GM19023 (cell line): ENCODE results near the gene TLR4.
A peak's percentile ranks its signal among the peaks of the same experiment; 100 is the strongest.

Source experiments
- ATAC-seq: cut with Tn5 transposase; IDR thresholded peaks from one replicate; pipeline ENCODE4 v1.9.1; 2021; ENCODE audit warnings: mild to moderate bottlenecking, moderate library complexity; ENCODE audit not compliant: unreplicated experiment

The TLR4 gene

DNA sequence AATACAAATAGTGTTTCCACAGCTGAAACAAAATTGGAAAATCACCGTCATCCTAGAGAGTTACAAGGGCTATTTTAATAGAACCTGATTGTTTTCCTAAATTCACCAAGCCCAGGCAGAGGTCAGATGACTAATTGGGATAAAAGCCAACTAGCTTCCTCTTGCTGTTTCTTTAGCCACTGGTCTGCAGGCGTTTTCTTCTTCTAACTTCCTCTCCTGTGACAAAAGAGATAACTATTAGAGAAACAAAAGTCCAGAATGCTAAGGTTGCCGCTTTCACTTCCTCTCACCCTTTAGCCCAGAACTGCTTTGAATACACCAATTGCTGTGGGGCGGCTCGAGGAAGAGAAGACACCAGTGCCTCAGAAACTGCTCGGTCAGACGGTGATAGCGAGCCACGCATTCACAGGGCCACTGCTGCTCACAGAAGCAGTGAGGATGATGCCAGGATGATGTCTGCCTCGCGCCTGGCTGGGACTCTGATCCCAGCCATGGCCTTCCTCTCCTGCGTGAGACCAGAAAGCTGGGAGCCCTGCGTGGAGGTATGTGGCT, at the start of gene TLR4:
Gene TLR4 (plus strand): TSS at position 380 of the 552 bp plus-strand sequence. CDS start 70 bp downstream, at position 450.
- peak; percentile 99 for ATAC-seq

- ATAC-seq = no peak
Measured at GRCh38 chr9:117656002-117656401, 48.2 kb upstream of the TLR4 start.

DNA sequence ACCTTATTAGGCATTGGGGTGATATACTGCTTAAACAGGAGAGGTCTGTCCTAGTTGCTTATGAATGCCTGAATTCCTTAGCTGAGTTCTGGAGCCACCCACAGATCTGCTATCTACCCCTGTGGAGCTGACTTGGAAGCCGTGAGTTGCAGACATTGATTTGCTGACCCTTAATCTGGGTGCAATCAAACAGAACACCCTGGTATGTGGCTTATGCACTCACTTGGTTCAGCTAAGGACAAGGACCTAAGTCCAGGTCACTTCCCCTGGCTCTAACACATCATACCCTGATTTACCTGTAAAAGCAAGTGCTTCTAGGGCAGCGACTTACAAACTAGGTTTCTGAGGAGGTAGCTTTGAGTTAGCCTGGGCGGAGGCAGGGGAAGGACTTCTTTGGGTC, 41.6 kb upstream of the TLR4 start:
- ATAC-seq = no peak

GRCh38 chr9:117664419-117664818, 39.8 kb upstream of the TLR4 start:
- ATAC-seq = no peak

GRCh38 chr9:117665601-117666385, 38.4 kb upstream of the TLR4 start:
- ATAC-seq = no peak

- no peak for ATAC-seq
Measured at GRCh38 chr9:117671468-117671867, 32.7 kb upstream of the TLR4 start.

DNA sequence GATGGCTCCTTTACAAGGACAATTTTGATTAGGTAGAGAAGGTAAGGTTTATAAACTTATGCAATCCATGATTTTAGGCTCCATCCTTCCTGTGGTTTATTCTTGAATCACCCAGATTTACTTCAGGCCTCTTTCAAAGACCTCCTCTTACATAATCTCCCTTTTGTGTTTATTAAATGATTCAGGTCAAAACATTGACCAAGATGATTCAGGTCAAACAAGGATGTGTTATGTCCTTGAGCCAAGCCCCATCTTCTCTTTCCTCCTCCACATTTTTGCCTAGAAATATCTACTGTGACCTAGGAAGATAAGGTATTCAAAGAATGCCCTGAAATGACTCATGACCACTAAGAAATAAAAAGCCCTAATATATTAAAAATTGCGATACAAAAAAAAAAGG, 31.8 kb upstream of the TLR4 start:
- ATAC-seq = no peak

GRCh38 chr9:117677572-117677971, 26.6 kb upstream of the TLR4 start:
- ATAC-seq = no peak

GRCh38 chr9:117678871-117679270, 25.3 kb upstream of the TLR4 start:
- no peak for ATAC-seq

GRCh38 chr9:117679416-117679815, 24.8 kb upstream of the TLR4 start:
- ATAC-seq = no peak

DNA sequence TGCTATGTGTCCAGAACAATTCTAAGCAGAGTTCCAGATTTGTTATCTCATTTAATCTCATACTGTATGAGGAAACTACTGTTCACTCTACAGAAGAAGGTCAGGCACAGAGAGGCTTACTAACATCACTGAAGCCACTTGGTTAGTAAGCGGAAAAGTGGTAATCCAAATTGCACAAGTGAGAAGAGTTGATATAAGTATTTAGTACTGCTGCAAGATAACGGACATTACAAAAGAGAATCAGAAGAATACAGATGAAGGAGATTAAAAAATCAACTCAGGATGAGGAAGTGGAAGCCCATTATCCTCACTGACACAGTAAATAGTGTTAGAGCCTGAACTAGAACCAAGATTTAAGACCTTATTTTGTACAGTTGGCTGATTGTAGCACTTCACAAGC, 22.3 kb upstream of the TLR4 start:
- no peak for ATAC-seq

- no peak for ATAC-seq
Measured at GRCh38 chr9:117682955-117683710, 21.1 kb upstream of the TLR4 start.

- no peak for ATAC-seq
Measured at GRCh38 chr9:117687532-117687931, 16.7 kb upstream of the TLR4 start.

- no peak for ATAC-seq
Measured at GRCh38 chr9:117691367-117691766, 12.8 kb upstream of the TLR4 start.

DNA sequence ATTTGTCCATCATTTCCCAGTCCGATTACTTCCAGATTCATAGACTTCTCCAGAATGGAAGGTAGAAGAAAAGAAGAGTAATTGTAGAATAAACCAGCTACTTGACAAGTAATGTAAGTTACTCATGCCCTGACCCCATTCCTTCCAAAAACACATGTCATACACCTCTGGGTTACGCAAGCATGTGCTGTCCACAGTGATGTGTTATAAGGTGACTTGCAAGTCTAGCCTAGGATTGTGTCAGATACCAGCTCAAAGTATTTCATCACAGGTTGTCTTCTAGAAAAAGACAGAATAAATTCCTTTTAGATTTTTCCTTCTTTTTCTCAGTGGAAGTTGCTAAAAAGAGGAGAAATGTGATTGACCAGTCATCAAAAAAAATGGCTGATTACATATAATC, 8.0 kb upstream of the TLR4 start:
- ATAC-seq = no peak

- ATAC-seq = no peak
Measured at GRCh38 chr9:117697046-117697445, 7.2 kb upstream of the TLR4 start.

GRCh38 chr9:117703537-117703936, 666 bp upstream of the TLR4 start:
- ATAC-seq = no peak

DNA sequence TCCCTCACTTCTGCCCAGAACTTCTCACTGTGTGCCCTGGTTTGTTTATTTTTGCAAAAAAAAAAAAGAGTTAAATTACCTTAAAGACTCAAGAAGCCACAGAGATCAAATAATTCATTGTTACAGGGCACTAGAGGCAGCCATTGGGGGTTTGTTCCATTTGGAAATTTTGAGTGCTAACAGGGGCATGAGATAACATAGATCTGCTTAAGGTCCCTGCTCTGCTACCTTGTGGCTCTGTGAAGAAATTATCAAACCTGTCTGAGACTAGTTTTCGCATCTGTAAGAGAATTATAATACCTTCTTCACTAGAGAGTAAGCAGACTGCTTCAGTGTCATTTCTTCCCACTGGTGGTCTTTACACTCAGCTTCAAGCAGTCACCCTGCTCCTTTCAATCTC, 394 bp downstream of the TLR4 start:
- ATAC-seq = no peak

DNA sequence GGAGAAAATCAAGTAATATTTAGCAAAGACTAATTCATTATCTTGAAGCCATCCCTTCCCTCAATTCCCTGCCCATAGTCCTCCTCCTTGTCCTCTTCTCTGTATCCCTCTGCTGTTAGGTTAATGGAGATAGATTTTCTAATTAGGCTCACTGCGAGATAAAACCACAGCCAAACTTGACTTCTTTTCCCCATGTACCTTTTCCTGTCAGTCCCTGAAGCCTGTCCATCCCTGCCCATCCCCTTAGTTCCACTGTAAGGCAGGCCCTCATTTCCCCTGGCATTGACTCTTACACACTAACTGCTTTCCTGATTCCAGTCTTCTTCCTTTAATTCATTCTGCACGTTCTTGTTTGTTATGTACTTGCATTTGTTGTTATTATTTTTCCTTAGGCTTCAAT, 1.2 kb downstream of the TLR4 start:
- no peak for ATAC-seq

GRCh38 chr9:117706421-117707116, 2.4 kb downstream of the TLR4 start:
- ATAC-seq = no peak

DNA sequence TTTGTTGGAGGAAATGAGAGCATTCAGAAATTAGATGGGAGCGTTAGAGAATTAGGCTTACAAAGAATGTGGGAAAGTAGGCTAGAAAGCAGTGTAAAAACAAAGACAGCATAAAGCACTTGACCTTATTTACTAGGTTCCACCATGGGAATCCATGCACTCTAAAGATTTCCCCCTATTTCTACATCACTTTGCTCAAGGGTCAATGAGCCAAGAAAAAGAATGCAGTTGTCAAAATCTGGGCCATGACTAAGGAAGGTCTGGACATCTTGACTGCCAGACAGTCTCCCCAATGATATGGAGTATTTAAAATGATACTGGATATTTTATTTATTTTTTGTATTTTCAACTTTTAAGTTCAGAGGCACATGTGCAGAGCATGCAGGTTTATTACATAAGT, 3.4 kb downstream of the TLR4 start:
- ATAC-seq = no peak
